ENCODE results near the gene SLC25A44. TPM values are rescaled to one million over a fixed set of nuclear protein-coding genes. Genes with fewer than 3 reads are reported as not detected.
"Not testable (repeated sequence)": the region's sequence is repeated elsewhere in the genome, so short reads cannot be mapped to it uniquely, and the experiment has no call there.

Gene SLC25A44
- polyA plus RNA-seq, 1 donor, result 35.4 TPM

GRCh38 chr1:156203331-156203730, 9.4 kb downstream of the SLC25A44 start:
- Histone ChIP-seq H3K27me3 (ENCODE audit: control insufficient read depth, insufficient read depth, low read length) (no peaks in the 10 kb centered on the region), H3K36me3 (ENCODE audit: control insufficient read depth, insufficient read depth, low read length) (peaks cover 50% of the 10 kb centered on the region), H3K4me1 (ENCODE audit: control insufficient read depth, insufficient read depth, low read length) (peaks cover 18% of the 10 kb centered on the region), H3K4me3 (ENCODE audit: low read length) (no peak overlapping the region), H3K9me3 (ENCODE audit: control insufficient read depth, low read depth, low read length) (no peaks in the 10 kb centered on the region), H3K27ac (ENCODE audit: low read length) (no peak overlapping the region)
- no peak for DNase-seq

- no CpG with 5 or more reads among the region's 3 CpGs for WGBS (ENCODE audit: insufficient coverage, low lambda C conversion rate)
Measured at GRCh38 chr1:156204686-156205085, 10.8 kb downstream of the SLC25A44 start.

GRCh38 chr1:156211243-156211642, 17.3 kb downstream of the SLC25A44 start:
- no peaks in the 10 kb centered on the region for H3K27me3 ChIP-seq (ENCODE audit: control insufficient read depth, insufficient read depth, low read length)
- DNase-seq, result no peak
- H3K9me3 ChIP-seq (ENCODE audit: control insufficient read depth, low read depth, low read length), result no peaks in the 10 kb centered on the region
- H3K4me1 ChIP-seq (ENCODE audit: control insufficient read depth, insufficient read depth, low read length), result peaks cover 9% of the 10 kb centered on the region
- no CpG with 5 or more reads among the region's 3 CpGs for WGBS (ENCODE audit: insufficient coverage, low lambda C conversion rate)
- H3K4me3 ChIP-seq (ENCODE audit: low read length), result no peak overlapping the region
- H3K27ac ChIP-seq (ENCODE audit: low read length), result no peak overlapping the region
- H3K36me3 ChIP-seq (ENCODE audit: control insufficient read depth, insufficient read depth, low read length), result peaks cover 64% of the 10 kb centered on the region

More at GRCh38 chr1:156204686-156205085, 10.8 kb downstream of the SLC25A44 start:
- H3K4me3 ChIP-seq (ENCODE audit: low read length), result no peak overlapping the region
- peaks cover 62% of the 10 kb centered on the region for H3K36me3 ChIP-seq (ENCODE audit: control insufficient read depth, insufficient read depth, low read length)
- no peak for DNase-seq
- peaks cover 10% of the 10 kb centered on the region for H3K4me1 ChIP-seq (ENCODE audit: control insufficient read depth, insufficient read depth, low read length)
- no peaks in the 10 kb centered on the region for H3K9me3 ChIP-seq (ENCODE audit: control insufficient read depth, low read depth, low read length)
- no peak overlapping the region for H3K27ac ChIP-seq (ENCODE audit: low read length)
- H3K27me3 ChIP-seq (ENCODE audit: control insufficient read depth, insufficient read depth, low read length), result no peaks in the 10 kb centered on the region

- H3K9me3 ChIP-seq (ENCODE audit: control insufficient read depth, low read depth, low read length), result peaks cover 2% of the 10 kb centered on the region
- H3K27ac ChIP-seq (ENCODE audit: low read length), result peak overlapping the region; percentile 94
- no peak for DNase-seq
- H3K4me3 ChIP-seq (ENCODE audit: low read length), result peak overlapping the region; percentile 71
- 90% methylated on average over 2 of the region's 9 CpGs for WGBS (ENCODE audit: insufficient coverage, low lambda C conversion rate)
- H3K4me1 ChIP-seq (ENCODE audit: control insufficient read depth, insufficient read depth, low read length), result peaks cover 9% of the 10 kb centered on the region
- H3K27me3 ChIP-seq (ENCODE audit: control insufficient read depth, insufficient read depth, low read length), result no peaks in the 10 kb centered on the region
- peaks cover 59% of the 10 kb centered on the region for H3K36me3 ChIP-seq (ENCODE audit: control insufficient read depth, insufficient read depth, low read length)
Measured at GRCh38 chr1:156212130-156212529, 18.2 kb downstream of the SLC25A44 start.

- DNase-seq, result peak; percentile 96 to 99
- H3K27ac ChIP-seq (ENCODE audit: low read length), result peak within 1 kb of the TSS; percentile 94
- H3K9me3 ChIP-seq (ENCODE audit: control insufficient read depth, low read depth, low read length), result peaks cover 2% of the 10 kb centered on the region
- H3K4me3 ChIP-seq (ENCODE audit: low read length), result peak within 1 kb of the TSS; percentile 71
- H3K36me3 ChIP-seq (ENCODE audit: control insufficient read depth, insufficient read depth, low read length), result peaks cover 56% of the 10 kb centered on the region
- H3K4me1 ChIP-seq (ENCODE audit: control insufficient read depth, insufficient read depth, low read length), result peaks cover 9% of the 10 kb centered on the region
- WGBS (ENCODE audit: insufficient coverage, low lambda C conversion rate), result no CpG with 5 or more reads among the region's 61 CpGs
- no peaks in the 10 kb centered on the region for H3K27me3 ChIP-seq (ENCODE audit: control insufficient read depth, insufficient read depth, low read length)
Measured at GRCh38 chr1:156212833-156213643, 19.1 kb downstream of the SLC25A44 start, which contains the start of gene PMF1. Gene PMF1, plus strand, starts transcription at chr1:156213007. Its CDS starts 9 bp downstream, at chr1:156213016.

- Histone ChIP-seq H3K9me3 (ENCODE audit: control insufficient read depth, low read depth, low read length) (peaks cover 2% of the 10 kb centered on the region), H3K4me3 (ENCODE audit: low read length) (peak overlapping the region; percentile 71), H3K27me3 (ENCODE audit: control insufficient read depth, insufficient read depth, low read length) (no peaks in the 10 kb centered on the region), H3K4me1 (ENCODE audit: control insufficient read depth, insufficient read depth, low read length) (peaks cover 9% of the 10 kb centered on the region), H3K27ac (ENCODE audit: low read length) (peak overlapping the region; percentile 94), H3K36me3 (ENCODE audit: control insufficient read depth, insufficient read depth, low read length) (peaks cover 51% of the 10 kb centered on the region)
- DNase-seq, result no peak
- whole genome bisulfite sequencing (ENCODE audit: insufficient coverage, low lambda C conversion rate), result 79% methylated on average over 3 of the region's 11 CpGs
Measured at GRCh38 chr1:156213644-156213966, 19.7 kb downstream of the SLC25A44 start.

- Histone ChIP-seq H3K27ac (ENCODE audit: low read length) (peak overlapping the region; percentile 94), H3K27me3 (ENCODE audit: control insufficient read depth, insufficient read depth, low read length) (no peaks in the 10 kb centered on the region), H3K9me3 (ENCODE audit: control insufficient read depth, low read depth, low read length) (peaks cover 2% of the 10 kb centered on the region), H3K4me3 (ENCODE audit: low read length) (peak overlapping the region; percentile 71), H3K4me1 (ENCODE audit: control insufficient read depth, insufficient read depth, low read length) (peaks cover 9% of the 10 kb centered on the region), H3K36me3 (ENCODE audit: control insufficient read depth, insufficient read depth, low read length) (peaks cover 45% of the 10 kb centered on the region)
- peak in 1 of 2 donors; percentile 27 for DNase-seq
- 85% methylated on average over 4 of the region's 16 CpGs for WGBS (ENCODE audit: insufficient coverage, low lambda C conversion rate)
Measured at GRCh38 chr1:156214024-156214748, 20.3 kb downstream of the SLC25A44 start.

GRCh38 chr1:156216361-156217086, 22.6 kb downstream of the SLC25A44 start:
- H3K9me3 ChIP-seq (ENCODE audit: control insufficient read depth, low read depth, low read length); H3K4me3 ChIP-seq (ENCODE audit: low read length); DNase-seq; H3K27me3 ChIP-seq (ENCODE audit: control insufficient read depth, insufficient read depth, low read length); H3K27ac ChIP-seq (ENCODE audit: low read length); H3K4me1 ChIP-seq (ENCODE audit: control insufficient read depth, insufficient read depth, low read length): not testable (repeated sequence)
- no CpG with 5 or more reads among the region's 55 CpGs for WGBS (ENCODE audit: insufficient coverage, low lambda C conversion rate)
- H3K36me3 ChIP-seq (ENCODE audit: control insufficient read depth, insufficient read depth, low read length), result peaks cover 35% of the 10 kb centered on the region

GRCh38 chr1:156217871-156218270, 24.0 kb downstream of the SLC25A44 start:
- Histone ChIP-seq H3K36me3 (ENCODE audit: control insufficient read depth, insufficient read depth, low read length) (peaks cover 43% of the 10 kb centered on the region), H3K4me1 (ENCODE audit: control insufficient read depth, insufficient read depth, low read length) (no peaks in the 10 kb centered on the region), H3K27me3 (ENCODE audit: control insufficient read depth, insufficient read depth, low read length) (no peaks in the 10 kb centered on the region), H3K27ac (ENCODE audit: low read length) (no peak overlapping the region), H3K9me3 (ENCODE audit: control insufficient read depth, low read depth, low read length) (peaks cover 2% of the 10 kb centered on the region), H3K4me3 (ENCODE audit: low read length) (no peak overlapping the region)
- no peak for DNase-seq
- WGBS (ENCODE audit: insufficient coverage, low lambda C conversion rate), result no CpG with 5 or more reads among the region's 2 CpGs

- no peak for DNase-seq
- peaks cover 47% of the 10 kb centered on the region for H3K36me3 ChIP-seq (ENCODE audit: control insufficient read depth, insufficient read depth, low read length)
- H3K4me1 ChIP-seq (ENCODE audit: control insufficient read depth, insufficient read depth, low read length), result no peaks in the 10 kb centered on the region
- no peak overlapping the region for H3K27ac ChIP-seq (ENCODE audit: low read length)
- no peak overlapping the region for H3K4me3 ChIP-seq (ENCODE audit: low read length)
- 100% methylated on average over 1 of the region's 9 CpGs for WGBS (ENCODE audit: insufficient coverage, low lambda C conversion rate)
- H3K27me3 ChIP-seq (ENCODE audit: control insufficient read depth, insufficient read depth, low read length), result no peaks in the 10 kb centered on the region
- peaks cover 2% of the 10 kb centered on the region for H3K9me3 ChIP-seq (ENCODE audit: control insufficient read depth, low read depth, low read length)
Measured at GRCh38 chr1:156220226-156220625, 26.3 kb downstream of the SLC25A44 start.

Measured in large intestine (tissue), 3 donors.